HepG2 (cell line): Measurements from ENCODE around the gene KIAA1217. TPM values are rescaled to one million over a fixed set of nuclear protein-coding genes. Genes with fewer than 3 reads are reported as not detected.

Experiments used
- ATAC-seq: fragments of 200-7000 bp; cut with Tn5 transposase; 3 replicates; pipeline ENCODE4 v1.9.1; 2020; ENCODE audit warnings: mild to moderate bottlenecking, moderate library complexity
- BruUV-seq: library from RNA; stranded (reverse); fragments of 400-500 nt; replicated peaks from 2 replicates; lab custom pipeline; 2021; lab: Mats Ljungman, UMichigan
- CTCF ChIA-PET: fragments of 300-600 bp; formaldehyde crosslinking; extraction: SDS; loops from one replicate; lab custom pipeline; 2021; ENCODE audit warnings: low total read pairs, inconsistent platforms, low intra/inter-chr PET ratio; lab: Yijun Ruan, JAX
- POLR2A ChIA-PET: fragments of 350-600 bp; sonication (Branson Sonifier 250); formaldehyde crosslinking; loops from one replicate; lab custom pipeline; 2020; ENCODE audit warnings: antibody characterized with exemption, inconsistent platforms; lab: Yijun Ruan, JAX
- DNase-seq: peaks from one replicate; pipeline ENCODE4 v3.0.0-alpha.2; 2015; ENCODE audit warnings: low spot score
- FAIRE-seq: peaks from 3 replicates; lab custom pipeline; 2011; peaks lifted over from hg19 to GRCh38; lab: Jason Lieb, UNC
- H2AFZ ChIP-seq: one replicate; pipeline ENCODE4 v1.6.1; 2011; ENCODE audit warnings: low read length, inconsistent platforms
- H3K27ac ChIP-seq: fragments of 300-600 bp; 3 replicates; pipeline ENCODE4 v1.8.0; 2011; ENCODE audit warnings: mixed run types, mild to moderate bottlenecking, mixed read lengths, low read length, inconsistent platforms; ENCODE audit not compliant: insufficient read depth; ENCODE audit errors: extremely low read length
- H3K27me3 ChIP-seq, 2 experiments: fragments of 200-600 bp in 1 of 2; 2 replicates in 1 of 2; 3 replicates in 1 of 2; pipeline versions ENCODE4 v1.6.0 to v1.8.0; 2011; ENCODE audit warnings: low read length in 2 of 2, mild to moderate bottlenecking in 2 of 2, moderate library complexity in 2 of 2, inconsistent platforms in 1 of 2; ENCODE audit not compliant: insufficient read depth in 2 of 2, control insufficient read depth in 1 of 2
- H3K36me3 ChIP-seq, 2 experiments: fragments of 200-600 bp in 1 of 2; replicated peaks in 1 of 2; 2 replicates in 1 of 2; 3 replicates in 1 of 2; pipeline versions ENCODE4 v1.5.1 to v1.8.0; 2011; ENCODE audit warnings: low read length in 2 of 2, inconsistent platforms in 1 of 2; ENCODE audit not compliant: insufficient read depth in 2 of 2, control insufficient read depth in 1 of 2
- H3K4me1 ChIP-seq: 2 replicates; pipeline ENCODE4 v1.5.1; 2012; ENCODE audit warnings: low read length, inconsistent platforms; ENCODE audit not compliant: insufficient read depth
- H3K4me2 ChIP-seq: 2 replicates; pipeline ENCODE4 v1.6.0; 2011; ENCODE audit warnings: low read depth, low read length, inconsistent platforms
- H3K4me3 ChIP-seq, 3 experiments: fragments of 200-600 bp in 1 of 3; sonication (generic), shearing (Covaris generic) in 1 of 3; replicated peaks in 1 of 3; 2 replicates each; pipeline ENCODE4 v1.5.1; 2011 to 2016; ENCODE audit warnings: low read length in 3 of 3, inconsistent platforms in 2 of 3, low read depth in 2 of 3, mild to moderate bottlenecking in 2 of 3, control low read depth in 1 of 3, mixed read lengths in 1 of 3; ENCODE audit not compliant: insufficient read depth in 1 of 3
- H3K79me2 ChIP-seq: one replicate; pipeline ENCODE4 v1.6.1; 2011; ENCODE audit warnings: low read length, inconsistent platforms; ENCODE audit not compliant: insufficient read depth
- H3K9ac ChIP-seq: 2 replicates; pipeline ENCODE4 v1.6.0; 2011; ENCODE audit warnings: mild to moderate bottlenecking, low read depth, low read length, inconsistent platforms; ENCODE audit not compliant: insufficient read depth
- H3K9me3 ChIP-seq: 2 replicates; pipeline ENCODE4 v1.5.1; 2012; ENCODE audit warnings: mild to moderate bottlenecking, low read length
- H4K20me1 ChIP-seq: 2 replicates; pipeline ENCODE4 v1.6.0; 2011; ENCODE audit warnings: inconsistent platforms, mild to moderate bottlenecking, low read length, moderate library complexity; ENCODE audit not compliant: insufficient read depth
- CREB1 ChIP-seq, 2 experiments: fragments of 450-650 bp in 1 of 2; IDR thresholded peaks; 2 replicates each; pipeline ENCODE4 v1.6.1; 2016 to 2017; ENCODE audit warnings: control low read depth in 1 of 2, mild to moderate bottlenecking in 1 of 2, missing compliant biosample characterization in 1 of 2, missing genetic modification characterization in 1 of 2
- HNRNPLL ChIP-seq: fragments of 200-400 bp; formaldehyde crosslinking; IDR thresholded peaks from 2 replicates; pipeline ENCODE4 v1.6.1; 2017; ENCODE audit warnings: mild to moderate bottlenecking, low read depth, low read length; ENCODE audit not compliant: poor library complexity, severe bottlenecking
- MTF1 ChIP-seq: sonication (generic); formaldehyde crosslinking; IDR thresholded peaks from 2 replicates; pipeline ENCODE4 v1.5.0; 2020; ENCODE audit warnings: missing genetic modification reagents
- RXRA ChIP-seq: sonication (generic); formaldehyde crosslinking; IDR thresholded peaks from 2 replicates; pipeline ENCODE4 v1.5.1; 2020; ENCODE audit warnings: missing genetic modification reagents
- ZEB1 ChIP-seq: IDR thresholded peaks from 2 replicates; pipeline ENCODE4 v1.6.1; 2012; ENCODE audit warnings: mild to moderate bottlenecking, low read depth, inconsistent platforms; ENCODE audit not compliant: insufficient replicate concordance
- WGBS: methylation state at CpG from one replicate; pipeline ENCODE4 v1.1.6; 2017; ENCODE audit warnings: low lambda C conversion rate; 5-methylcytosine and 5-hydroxymethylcytosine counted together
- in situ Hi-C: cut with HindIII; loops from 2 replicates; pipeline ENCODE4 v1.10.0; 2017; ENCODE audit warnings: low pct_unique_long_range_greater_than_20kb; ENCODE audit not compliant: extremely low pct_ligation_motif_present
- intact Hi-C: fragments of 100-400 bp; cut with micrococcal nuclease; formaldehyde crosslinking; loops from one replicate; pipeline ENCODE4 v1.10.0; 2022; ENCODE audit not compliant: unreplicated experiment
- polyA plus RNA-seq, 8 experiments: library from polyadenylated mRNA; depleted of rRNA in 3 of 8; stranded (reverse) in 7 of 8; unstranded in 1 of 8; fragments of >200 nt; fragmentation: Illumina TruSeq in 4 of 8; extraction: Trizol in 4 of 8; gene quantifications; 2 replicates each; pipeline versions ENCODE4 v1.2.1 to v1.2.3, GENCODE V29; 2011 to 2016; ENCODE audit warnings: low read depth in 4 of 8, missing spikeins in 1 of 8, mixed read lengths in 1 of 8; ENCODE audit not compliant: insufficient read depth in 1 of 8
- total RNA-seq, 5 experiments: library from RNA; depleted of rRNA; stranded (reverse); fragments of >200 nt; fragmentation: Illumina TruSeq; extraction: Trizol; gene quantifications; 2 replicates each; pipeline ENCODE4 v1.2.3, GENCODE V29; 2016; ENCODE audit warnings: low read depth in 1 of 5

Gene KIAA1217
- total and polyA plus RNA-seq, 2 of the 13 experiments (the other 11 are each of a cell fraction or from before 2014, with no cell fraction given) = 4.6 to 10.9 TPM

DNA sequence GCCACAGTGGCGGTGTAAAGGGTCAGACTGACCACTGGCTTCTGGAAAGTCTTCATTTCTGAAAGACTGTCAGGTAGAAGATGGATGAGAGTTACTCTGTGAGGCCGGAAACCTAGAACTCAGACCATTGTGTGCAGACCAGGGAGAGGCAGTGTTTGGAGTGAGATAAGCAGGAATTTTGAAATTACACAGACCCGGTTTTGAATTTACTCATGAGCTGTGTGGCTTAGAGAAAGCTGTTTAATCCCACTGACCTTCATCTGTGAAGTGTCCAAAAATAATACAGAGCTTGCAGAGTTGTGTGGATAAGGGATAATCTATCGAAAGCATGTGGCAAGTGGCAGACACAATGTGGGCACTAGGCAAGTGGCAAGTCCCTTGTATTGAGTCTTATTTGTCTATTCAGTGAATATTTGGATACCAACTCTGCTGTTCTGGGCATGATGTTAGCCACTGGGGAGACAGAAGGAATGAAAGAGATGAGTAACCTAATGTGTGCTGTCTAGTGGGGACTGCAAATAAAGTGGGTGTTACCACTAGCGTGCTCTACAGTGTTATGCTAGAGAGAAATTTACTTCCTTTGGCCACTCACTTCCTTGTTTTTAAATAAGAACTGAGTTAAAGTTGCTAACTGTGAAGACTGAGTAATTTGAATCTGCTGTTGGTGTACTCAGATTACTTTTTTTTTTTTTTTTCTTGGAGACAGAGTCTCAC lies 69.4 kb downstream of the KIAA1217 start:
- Histone ChIP-seq H3K9ac (no peak overlapping the region), H3K9me3 (no peaks in the 10 kb centered on the region), H3K4me1 (no peaks in the 10 kb centered on the region), H3K4me2 (no peak overlapping the region), H3K27me3 (no peaks in the 10 kb centered on the region), H3K36me3 (0 out of 5 replicates have a peak, but pooled peaks cover 0 to 1% of the 10 kb centered on the region in 2 experiments), H3K4me3 (no peak overlapping the region), H4K20me1 (no peaks in the 10 kb centered on the region), H3K27ac (no peak overlapping the region), H3K79me2 (no peaks in the 10 kb centered on the region), H2AFZ (no peak overlapping the region)
- BruUV-seq = no TSS peak
- POLR2A ChIA-PET = no interaction called here
- no peak for DNase-seq
- in situ Hi-C loops (no loop called here), intact Hi-C loops (no loop called here)
- 89% methylated on average over 5 of the region's 5 CpGs for WGBS
- no peak for ATAC-seq
- no peak for FAIRE-seq
- no peak for TF ChIP-seq MTF1 (CRISPR knock-in tag)
- no peak for TF ChIP-seq RXRA (CRISPR knock-in tag)
- TF ChIP-seq HNRNPLL = no peak
- no peak for TF ChIP-seq ZEB1
- CTCF ChIA-PET = no interaction called here

DNA sequence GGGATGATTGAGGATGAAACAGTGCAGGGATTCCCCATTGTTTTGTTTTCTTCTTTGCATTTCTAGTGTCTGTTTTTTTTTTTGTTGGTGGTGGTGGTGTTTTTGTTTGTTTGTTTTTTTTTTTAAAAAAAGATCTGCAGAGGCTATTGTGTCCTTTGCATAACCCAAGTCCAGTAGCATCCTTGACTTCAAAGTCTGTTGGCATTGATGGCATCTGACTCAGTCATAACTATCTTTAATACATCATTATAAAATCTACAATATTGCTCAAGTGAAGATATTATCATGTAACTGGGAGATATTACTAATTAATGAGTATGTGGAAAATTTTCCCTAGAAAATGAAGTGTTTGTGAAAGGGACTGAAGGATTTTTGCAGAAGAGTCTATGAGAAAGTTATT lies 70.2 kb downstream of the KIAA1217 start:
- POLR2A ChIA-PET = no interaction called here
- Histone ChIP-seq H3K79me2 (no peaks in the 10 kb centered on the region), H3K27ac (no peak overlapping the region), H3K27me3 (no peaks in the 10 kb centered on the region)
- CTCF ChIA-PET = no interaction called here
- no TSS peak for BruUV-seq
- ATAC-seq = no peak
- TF ChIP-seq CREB1 (IDR thresholded peaks at IDR 0.05) = no peak
- no peak for TF ChIP-seq CREB1 (CRISPR knock-in tag; IDR thresholded peaks at IDR 0.05)
- TF ChIP-seq, all 625 proteins: peak for 0
- Histone ChIP-seq H3K4me2 (no peak overlapping the region), H3K36me3 (0 out of 5 replicates have a peak, but pooled peaks cover 0 to 1% of the 10 kb centered on the region in 2 experiments), H4K20me1 (no peaks in the 10 kb centered on the region), H3K4me1 (no peaks in the 10 kb centered on the region), H3K4me3 (no peak overlapping the region), H2AFZ (no peak overlapping the region), H3K9ac (no peak overlapping the region), H3K9me3 (no peaks in the 10 kb centered on the region)
- in situ Hi-C loops (no loop called here), intact Hi-C loops (no loop called here)
- DNase-seq = no peak
- no peak for FAIRE-seq
